Measurements from ENCODE around the gene SYCN.

DNA sequence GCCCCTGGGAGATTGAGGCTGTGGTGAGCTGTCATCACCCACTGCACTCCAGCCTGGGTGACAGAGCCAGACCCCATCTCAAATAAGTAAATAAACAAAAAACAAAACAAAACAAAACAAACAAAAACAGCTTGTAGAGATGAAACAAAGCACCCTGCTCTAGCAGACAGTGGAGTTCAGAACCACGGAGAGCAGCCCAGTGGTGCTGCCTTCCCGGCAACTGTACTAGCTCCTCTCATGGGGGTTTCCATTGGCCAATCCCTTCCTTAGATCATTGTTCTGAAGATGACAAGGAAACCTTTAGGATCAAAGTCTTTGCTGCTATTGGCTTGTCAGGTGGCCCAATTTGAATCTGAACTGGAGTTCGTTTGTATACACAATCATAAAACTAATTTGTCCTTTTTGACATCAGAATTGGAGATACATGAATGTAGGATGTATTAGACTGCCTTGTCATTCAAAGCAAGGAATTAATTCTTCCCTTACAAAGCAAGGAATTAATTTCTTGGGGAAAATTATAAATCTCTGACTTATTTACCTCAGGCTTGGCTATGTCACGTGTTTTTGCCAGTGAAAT, 19.7 kb upstream of the SYCN start:
- no peak for TF ChIP-seq EZH2phosphoT487 (IDR thresholded peaks at IDR 0.05; ENCODE audit: insufficient read depth, low read depth)
- no peak for TF ChIP-seq EZH2 (IDR thresholded peaks at IDR 0.05; ENCODE audit: insufficient read depth, poor library complexity, severe bottlenecking)
